Right lung (tissue), 5 donors: Measurements from ENCODE around the gene KRT77. TPM values are rescaled to one million over a fixed set of nuclear protein-coding genes. Genes with fewer than 3 reads are reported as not detected.
"Not testable (repeated sequence)": the region's sequence is repeated elsewhere in the genome, so short reads cannot be mapped to it uniquely, and the experiment has no call there.

Experiments used
- DNase-seq, 2 donors: peaks; one replicate each; pipeline ENCODE4 v3.0.0-alpha.2; 2013
- polyA plus RNA-seq, 5 donors: library from polyadenylated mRNA; unstranded; fragments of 120-200 nt; gene quantifications; one replicate each; pipeline versions ENCODE4 v1.2.1 to v1.2.3, GENCODE V29; 2013; ENCODE audit warnings: inconsistent platforms in 1 of 5, low replicate concordance in 1 of 5; ENCODE audit not compliant: insufficient read length in 5 of 5, insufficient read depth in 1 of 5

KRT77 gene
- polyA plus RNA-seq, 5 donors: not detected

- no peak for DNase-seq
Observed at GRCh38 chr12:52676163-52676562, 27.2 kb downstream of the KRT77 start.

- no peak for DNase-seq
Observed at GRCh38 chr12:52675301-52675701, 28.0 kb downstream of the KRT77 start.

- no peak for DNase-seq
Observed at GRCh38 chr12:52674433-52674775, 28.9 kb downstream of the KRT77 start.

- DNase-seq: no peak
Observed at GRCh38 chr12:52673713-52674432, 29.5 kb downstream of the KRT77 start.

- DNase-seq: no peak
Observed at GRCh38 chr12:52673217-52673616, 30.1 kb downstream of the KRT77 start.

- DNase-seq: no peak
Observed at GRCh38 chr12:52672321-52672933, 30.9 kb downstream of the KRT77 start.

- DNase-seq: no peak
Observed at GRCh38 chr12:52670961-52671360, 32.4 kb downstream of the KRT77 start.

GRCh38 chr12:52670506-52670905, 32.8 kb downstream of the KRT77 start:
- DNase-seq: no peak

GRCh38 chr12:52669941-52670340, 33.4 kb downstream of the KRT77 start:
- DNase-seq: not testable (repeated sequence)

GRCh38 chr12:52669426-52669825, 33.9 kb downstream of the KRT77 start:
- DNase-seq: no peak

- DNase-seq: no peak
Observed at GRCh38 chr12:52667931-52668330, 35.4 kb downstream of the KRT77 start.

- no peak for DNase-seq
Observed at GRCh38 chr12:52667509-52667908, 35.8 kb downstream of the KRT77 start.

- DNase-seq: no peak
Observed at GRCh38 chr12:52666471-52666870, 36.9 kb downstream of the KRT77 start.

GRCh38 chr12:52663420-52663819, 39.9 kb downstream of the KRT77 start:
- no peak for DNase-seq

GRCh38 chr12:52662918-52663229, 40.5 kb downstream of the KRT77 start:
- DNase-seq: no peak

- DNase-seq: no peak
Observed at GRCh38 chr12:52662093-52662917, 41.0 kb downstream of the KRT77 start.

GRCh38 chr12:52661668-52662067, 41.7 kb downstream of the KRT77 start:
- no peak for DNase-seq

GRCh38 chr12:52660934-52661499, 42.3 kb downstream of the KRT77 start:
- DNase-seq: no peak

- no peak for DNase-seq
Observed at GRCh38 chr12:52659951-52660350, 43.4 kb downstream of the KRT77 start.

GRCh38 chr12:52659395-52659794, 43.9 kb downstream of the KRT77 start:
- DNase-seq: no peak

- DNase-seq: no peak
Observed at GRCh38 chr12:52658196-52658595, 45.1 kb downstream of the KRT77 start.

GRCh38 chr12:52657250-52657902, 45.9 kb downstream of the KRT77 start:
- DNase-seq: no peak
